Panc1 (cell line): Measurements from ENCODE around the gene ACACB. TPM values are rescaled to one million over a fixed set of nuclear protein-coding genes. Genes with fewer than 3 reads are reported as not detected.

Source experiments
- ATAC-seq: fragments of 200-7000 bp; cut with Tn5 transposase; 2 replicates; pipeline ENCODE4 v1.9.1; 2020; ENCODE audit warnings: mild to moderate bottlenecking, moderate library complexity
- BruUV-seq: library from RNA; stranded (reverse); fragments of 400-500 nt; replicated peaks from 2 replicates; lab custom pipeline; 2021; lab: Mats Ljungman, UMichigan
- CTCF ChIA-PET: fragments of 300-600 bp; sonication (Branson Sonifier 250); formaldehyde crosslinking; loops from one replicate; lab custom pipeline; 2022; ENCODE audit warnings: antibody characterized with exemption; lab: Charles Lee
- POLR2A ChIA-PET: fragments of 300-600 bp; sonication (Branson Sonifier 250); formaldehyde crosslinking; loops from one replicate; lab custom pipeline; 2022; ENCODE audit warnings: antibody characterized with exemption; lab: Charles Lee
- DNase-seq: peaks from one replicate; pipeline ENCODE4 v3.0.0-alpha.2; 2010; ENCODE audit warnings: low read depth, low spot score
- H3K27ac ChIP-seq: 2 replicates; pipeline ENCODE4 v1.5.1; 2011; ENCODE audit warnings: mild to moderate bottlenecking, low read length, inconsistent platforms
- H3K27me3 ChIP-seq: fragments of 200-500 bp; sonication (Bioruptor generic); 2 replicates; pipeline ENCODE4 v1.6.0; 2014; ENCODE audit warnings: low read length, inconsistent platforms; ENCODE audit not compliant: control insufficient read depth, insufficient read depth
- H3K36me3 ChIP-seq: fragments of 200-500 bp; sonication (Bioruptor generic); 2 replicates; pipeline ENCODE4 v1.5.1; 2014; ENCODE audit warnings: inconsistent platforms, mild to moderate bottlenecking, low read length, moderate library complexity; ENCODE audit not compliant: control insufficient read depth, insufficient read depth
- H3K4me1 ChIP-seq: 2 replicates; pipeline ENCODE4 v1.5.1; 2011; ENCODE audit warnings: inconsistent platforms, mild to moderate bottlenecking, low read length, moderate library complexity; ENCODE audit not compliant: control insufficient read depth, insufficient read depth
- H3K4me3 ChIP-seq, 2 experiments: 2 replicates each; pipeline ENCODE4 v1.5.1; 2011 to 2012; ENCODE audit warnings: low read depth in 2 of 2, low read length in 2 of 2, mild to moderate bottlenecking in 2 of 2, inconsistent platforms in 1 of 2, moderate library complexity in 1 of 2
- H3K9me3 ChIP-seq: fragments of 200-500 bp; sonication (Bioruptor generic); 2 replicates; pipeline ENCODE4 v1.5.1; 2014; ENCODE audit warnings: low read depth, mild to moderate bottlenecking, inconsistent platforms, low read length, moderate library complexity; ENCODE audit not compliant: control insufficient read depth, insufficient read depth
- CTCF ChIP-seq: fragments of 450-650 bp; IDR thresholded peaks from 2 replicates; pipeline ENCODE4 v1.5.1; 2017; ENCODE audit warnings: mild to moderate bottlenecking
- POLR2AphosphoS5 ChIP-seq: IDR thresholded peaks from 2 replicates; pipeline ENCODE4 v1.6.1; 2012; ENCODE audit warnings: mild to moderate bottlenecking, low read depth, low read length, moderate library complexity
- SIN3A ChIP-seq: IDR thresholded peaks from 2 replicates; pipeline ENCODE4 v1.6.1; 2012; ENCODE audit warnings: low read depth, mild to moderate bottlenecking, low read length, moderate library complexity, borderline replicate concordance; ENCODE audit not compliant: insufficient read depth
- TCF7L2 ChIP-seq: IDR thresholded peaks from 2 replicates; pipeline ENCODE4 v1.6.1; 2011; ENCODE audit warnings: mild to moderate bottlenecking, low read depth, low read length, inconsistent platforms
- in situ Hi-C: cut with HindIII; loops from 2 replicates; pipeline ENCODE4 v1.10.0; 2016; ENCODE audit warnings: low sequenced_read_pairs, low pct_unique_long_range_greater_than_20kb
- intact Hi-C: fragments of 100-400 bp; cut with micrococcal nuclease; formaldehyde crosslinking; loops from one replicate; pipeline ENCODE4 v1.10.0; 2022; ENCODE audit not compliant: unreplicated experiment
- total RNA-seq: library from RNA; stranded (reverse); gene quantifications from one replicate; pipeline ENCODE4 v1.2.1, GENCODE V29; 2021; ENCODE audit not compliant: unreplicated experiment
- TF ChIP-seq, protein P1 (sequence below), 2 experiments: IDR thresholded peaks; 2 replicates each; pipeline ENCODE4 v1.6.1; 2011 to 2012; ENCODE audit warnings: low read depth in 2 of 2, control low read depth in 1 of 2, low read length in 1 of 2, mild to moderate bottlenecking in 1 of 2, moderate library complexity in 1 of 2; ENCODE audit not compliant: insufficient read depth in 1 of 2

ACACB gene
- total RNA-seq, 1 experiment from 2014 or later: 12.3 TPM

DNA sequence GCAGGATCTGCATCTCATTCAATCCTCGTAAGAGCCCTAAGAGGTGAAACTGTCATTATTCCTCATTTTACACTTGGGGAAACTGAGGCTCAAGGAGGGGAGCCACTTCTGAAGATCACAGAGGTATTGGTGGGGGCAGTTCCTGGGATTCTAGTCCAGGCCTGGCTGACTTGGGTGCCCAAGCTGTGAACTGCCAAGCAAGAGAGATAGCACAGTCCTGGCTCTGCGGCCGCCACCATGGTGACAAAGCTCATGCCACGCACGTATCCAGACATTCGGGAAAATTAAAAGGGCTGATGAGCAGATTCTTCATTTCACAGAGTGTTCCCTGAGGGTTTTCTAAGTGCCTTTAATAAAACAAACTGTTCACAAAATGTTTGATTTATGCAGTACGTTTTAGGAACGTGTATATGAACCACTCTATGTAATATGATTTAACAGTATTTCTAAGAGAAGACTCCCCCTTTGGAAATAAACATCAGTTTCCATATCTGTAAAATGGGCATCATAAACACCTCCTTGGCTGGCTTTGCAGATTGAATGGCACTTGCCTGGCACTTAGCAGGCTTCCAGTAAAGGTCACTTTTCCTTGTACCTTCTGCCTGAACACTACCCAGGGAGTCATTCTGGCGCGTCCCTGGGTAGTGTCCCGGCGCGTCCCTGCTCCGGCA, 84.6 kb downstream of the ACACB start:
- no peaks in the 10 kb centered on the region for H3K36me3 ChIP-seq
- in situ Hi-C loops: no loop called here
- intact Hi-C loops: no loop called here
- H3K27ac ChIP-seq: no peak overlapping the region
- POLR2A ChIA-PET: no interaction called here
- BruUV-seq: no TSS peak
- DNase-seq (no peak), ATAC-seq (no peak)
- no peaks in the 10 kb centered on the region for H3K27me3 ChIP-seq
- CTCF ChIA-PET: no interaction called here
- H3K4me3 ChIP-seq: no peak overlapping the region
- no peaks in the 10 kb centered on the region for H3K9me3 ChIP-seq
- TF ChIP-seq, protein P1, sequence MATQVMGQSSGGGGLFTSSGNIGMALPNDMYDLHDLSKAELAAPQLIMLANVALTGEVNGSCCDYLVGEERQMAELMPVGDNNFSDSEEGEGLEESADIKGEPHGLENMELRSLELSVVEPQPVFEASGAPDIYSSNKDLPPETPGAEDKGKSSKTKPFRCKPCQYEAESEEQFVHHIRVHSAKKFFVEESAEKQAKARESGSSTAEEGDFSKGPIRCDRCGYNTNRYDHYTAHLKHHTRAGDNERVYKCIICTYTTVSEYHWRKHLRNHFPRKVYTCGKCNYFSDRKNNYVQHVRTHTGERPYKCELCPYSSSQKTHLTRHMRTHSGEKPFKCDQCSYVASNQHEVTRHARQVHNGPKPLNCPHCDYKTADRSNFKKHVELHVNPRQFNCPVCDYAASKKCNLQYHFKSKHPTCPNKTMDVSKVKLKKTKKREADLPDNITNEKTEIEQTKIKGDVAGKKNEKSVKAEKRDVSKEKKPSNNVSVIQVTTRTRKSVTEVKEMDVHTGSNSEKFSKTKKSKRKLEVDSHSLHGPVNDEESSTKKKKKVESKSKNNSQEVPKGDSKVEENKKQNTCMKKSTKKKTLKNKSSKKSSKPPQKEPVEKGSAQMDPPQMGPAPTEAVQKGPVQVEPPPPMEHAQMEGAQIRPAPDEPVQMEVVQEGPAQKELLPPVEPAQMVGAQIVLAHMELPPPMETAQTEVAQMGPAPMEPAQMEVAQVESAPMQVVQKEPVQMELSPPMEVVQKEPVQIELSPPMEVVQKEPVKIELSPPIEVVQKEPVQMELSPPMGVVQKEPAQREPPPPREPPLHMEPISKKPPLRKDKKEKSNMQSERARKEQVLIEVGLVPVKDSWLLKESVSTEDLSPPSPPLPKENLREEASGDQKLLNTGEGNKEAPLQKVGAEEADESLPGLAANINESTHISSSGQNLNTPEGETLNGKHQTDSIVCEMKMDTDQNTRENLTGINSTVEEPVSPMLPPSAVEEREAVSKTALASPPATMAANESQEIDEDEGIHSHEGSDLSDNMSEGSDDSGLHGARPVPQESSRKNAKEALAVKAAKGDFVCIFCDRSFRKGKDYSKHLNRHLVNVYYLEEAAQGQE (IDR thresholded peaks at IDR 0.05; ENCODE audit: insufficient read depth in 1 of 2, low read depth in 2 of 2, low read length in 1 of 2): no peak
- TF ChIP-seq TCF7L2 (no peak), POLR2AphosphoS5 (no peak), CTCF (no peak), SIN3A (no peak)
- H3K4me1 ChIP-seq: no peaks in the 10 kb centered on the region

DNA sequence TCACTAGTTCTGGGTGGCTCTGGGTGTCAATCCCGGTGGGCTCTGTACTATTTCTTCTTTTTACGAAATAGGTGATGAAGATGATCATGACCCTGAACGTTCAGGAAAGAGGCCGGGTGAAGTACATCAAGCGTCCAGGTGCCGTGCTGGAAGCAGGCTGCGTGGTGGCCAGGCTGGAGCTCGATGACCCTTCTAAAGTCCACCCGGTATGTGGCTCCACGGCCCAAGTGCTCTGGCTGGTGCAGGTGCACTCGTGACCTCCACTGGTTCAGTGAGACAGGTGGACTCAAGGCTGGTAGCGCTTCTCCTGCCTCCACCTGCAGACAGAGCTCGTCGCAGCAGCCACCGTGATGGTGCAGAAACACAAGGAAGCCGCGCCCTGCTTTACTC, 85.1 kb downstream of the ACACB start:
- POLR2A ChIA-PET: no interaction called here
- CTCF ChIA-PET: interaction anchor here (0.6 kb wide), 1 partner anchor 12 kb away, joined by 3 read pairs; no protein-coding TSS in a partner anchor
- DNase-seq: no peak
- TF ChIP-seq CTCF: no peak
- TF ChIP-seq, protein P1 (IDR thresholded peaks at IDR 0.05; ENCODE audit: insufficient read depth in 1 of 2, low read depth in 2 of 2, low read length in 1 of 2): no peak
- no peak for TF ChIP-seq TCF7L2
- TF ChIP-seq POLR2AphosphoS5: no peak
- no peak for TF ChIP-seq SIN3A
- Histone ChIP-seq H3K4me1 (no peaks in the 10 kb centered on the region), H3K4me3 (no peak overlapping the region), H3K27ac (no peak overlapping the region), H3K27me3 (no peaks in the 10 kb centered on the region), H3K9me3 (no peaks in the 10 kb centered on the region), H3K36me3 (no peaks in the 10 kb centered on the region)
- no TSS peak for BruUV-seq
- no peak for ATAC-seq
- in situ Hi-C loops: no loop called here
- intact Hi-C loops: no loop called here
